Right lung (tissue), 5 donors: ENCODE results near the gene NR2C2. TPM values are rescaled to one million over a fixed set of nuclear protein-coding genes. Genes with fewer than 3 reads are reported as not detected.

ENCODE experiments used
- DNase-seq, 2 donors: peaks; one replicate each; pipeline ENCODE4 v3.0.0-alpha.2; 2013
- polyA plus RNA-seq, 5 donors: library from polyadenylated mRNA; unstranded; fragments of 120-200 nt; gene quantifications; one replicate each; pipeline versions ENCODE4 v1.2.1 to v1.2.3, GENCODE V29; 2013; ENCODE audit warnings: inconsistent platforms in 1 of 5, low replicate concordance in 1 of 5; ENCODE audit not compliant: insufficient read length in 5 of 5, insufficient read depth in 1 of 5

The NR2C2 gene
- polyA plus RNA-seq, 5 donors, result 43.0 to 62.0 (median 55.4) TPM

GRCh38 chr3:15017191-15017590 is 69.8 kb downstream of the NR2C2 start:
- DNase-seq, result no peak

- no peak for DNase-seq
These were observed 75.9 kb downstream of the NR2C2 start for GRCh38 chr3:15023249-15023648.

GRCh38 chr3:15023719-15024118 is 76.3 kb downstream of the NR2C2 start:
- no peak for DNase-seq

- DNase-seq, result no peak
These were observed 82.2 kb downstream of the NR2C2 start for GRCh38 chr3:15029625-15030024.

- DNase-seq, result no peak
These were observed 85.3 kb downstream of the NR2C2 start for GRCh38 chr3:15032650-15033049.

GRCh38 chr3:15033103-15033502 is 85.7 kb downstream of the NR2C2 start:
- no peak for DNase-seq

- DNase-seq, result no peak
These were observed 90.9 kb downstream of the NR2C2 start for GRCh38 chr3:15038306-15038705.

- DNase-seq, result no peak
These were observed 93.5 kb downstream of the NR2C2 start for GRCh38 chr3:15040844-15041243.

- no peak for DNase-seq
These were observed 94.6 kb downstream of the NR2C2 start for GRCh38 chr3:15041950-15042349.

- no peak for DNase-seq
These were observed 95.6 kb downstream of the NR2C2 start for GRCh38 chr3:15042936-15043335.

- no peak for DNase-seq
These were observed 96.2 kb downstream of the NR2C2 start for GRCh38 chr3:15043408-15044171.

- no peak for DNase-seq
These were observed 96.9 kb downstream of the NR2C2 start for GRCh38 chr3:15044326-15044725.

- DNase-seq, result no peak
These were observed 98.3 kb downstream of the NR2C2 start for GRCh38 chr3:15045667-15046066.

GRCh38 chr3:15049584-15049983 is 102.2 kb downstream of the NR2C2 start:
- DNase-seq, result no peak

GRCh38 chr3:15050405-15051092 is 103.2 kb downstream of the NR2C2 start:
- DNase-seq, result no peak

- DNase-seq, result no peak
These were observed 104.1 kb downstream of the NR2C2 start for GRCh38 chr3:15051531-15051930.

- DNase-seq, result no peak
These were observed 105.2 kb downstream of the NR2C2 start for GRCh38 chr3:15052335-15053242.

GRCh38 chr3:15053541-15053940 is 106.2 kb downstream of the NR2C2 start:
- no peak for DNase-seq

GRCh38 chr3:15055019-15055557 is 107.7 kb downstream of the NR2C2 start:
- DNase-seq, result no peak

- DNase-seq, result no peak
These were observed 109.5 kb downstream of the NR2C2 start for GRCh38 chr3:15056676-15057404.

GRCh38 chr3:15060029-15060428 is 112.6 kb downstream of the NR2C2 start:
- DNase-seq, result no peak
